HCT116 (cell line): Measurements from ENCODE around the gene ESPNL. TPM values are rescaled to one million over a fixed set of nuclear protein-coding genes. Genes with fewer than 3 reads are reported as not detected.

ENCODE experiments used
- ATAC-seq: fragments of 200-7000 bp; cut with Tn5 transposase; 2 replicates; pipeline ENCODE4 v1.9.1; 2020; ENCODE audit warnings: mild to moderate bottlenecking, moderate library complexity
- BruUV-seq: library from RNA; stranded (reverse); fragments of 400-500 nt; replicated peaks from 2 replicates; lab custom pipeline; 2021; lab: Mats Ljungman, UMichigan
- CTCF ChIA-PET: fragments of 300-600 bp; sonication (Branson Sonifier 250); formaldehyde crosslinking; loops from one replicate; lab custom pipeline; 2021; ENCODE audit warnings: antibody characterized with exemption; lab: Charles Lee
- POLR2A ChIA-PET: fragments of 300-600, 350-600 bp; sonication (Branson Sonifier 250); formaldehyde crosslinking; loops from one replicate; lab custom pipeline; 2021; ENCODE audit warnings: antibody characterized with exemption; lab: Charles Lee
- RAD21 ChIA-PET, 2 experiments: fragments of 300-600 bp; sonication (Branson Sonifier 250); formaldehyde crosslinking; loops; one replicate each; lab custom pipeline; 2023; ENCODE audit warnings: low total read pairs in 2 of 2; ENCODE audit not compliant: uncharacterized antibody in 2 of 2, unreplicated experiment in 2 of 2, low non-redundant PET in 1 of 2; lab: Charles Lee
- DNase-seq: peaks from one replicate; pipeline ENCODE4 v3.0.0-alpha.2; 2010; ENCODE audit warnings: low read depth, low spot score
- H2AFZ ChIP-seq: fragments of 200-600 bp; shearing (Covaris generic), sonication (generic); 2 replicates; pipeline ENCODE4 v1.6.1; 2017; ENCODE audit warnings: low read depth, mixed run types, mixed read lengths, antibody characterized with exemption, low read length; ENCODE audit not compliant: poor library complexity, severe bottlenecking
- H3K27ac ChIP-seq: 2 replicates; pipeline ENCODE4 v1.5.1; 2012; ENCODE audit warnings: low read depth, low read length
- H3K27me3 ChIP-seq: fragments of 200-600 bp; sonication (generic); 2 replicates; pipeline ENCODE4 v1.6.1; 2016; ENCODE audit warnings: mixed run types, low read length, mixed read lengths; ENCODE audit not compliant: insufficient read depth
- H3K36me3 ChIP-seq, 2 experiments: fragments of 200-500 bp in 1 of 2; fragments of 200-600 bp in 1 of 2; sonication (Bioruptor generic) in 1 of 2; sonication (generic) in 1 of 2; 2 replicates each; pipeline versions ENCODE4 v1.5.1 to v1.6.1; 2014 to 2016; ENCODE audit warnings: low read length in 2 of 2, inconsistent platforms in 1 of 2, mixed read lengths in 1 of 2, mixed run types in 1 of 2; ENCODE audit not compliant: insufficient read depth in 2 of 2, control insufficient read depth in 1 of 2
- H3K4me1 ChIP-seq, 2 experiments: fragments of 200-600 bp in 1 of 2; sonication (generic) in 1 of 2; 2 replicates each; pipeline versions ENCODE4 v1.5.1 to v1.6.1; 2012 to 2017; ENCODE audit warnings: low read length in 2 of 2, inconsistent platforms in 1 of 2, mild to moderate bottlenecking in 1 of 2, mixed read lengths in 1 of 2, mixed run types in 1 of 2, moderate library complexity in 1 of 2; ENCODE audit not compliant: insufficient read depth in 2 of 2, control insufficient read depth in 1 of 2
- H3K4me2 ChIP-seq: fragments of 200-600 bp; sonication (generic); 2 replicates; pipeline ENCODE4 v1.6.1; 2017; ENCODE audit warnings: mixed run types, low read length, mixed read lengths
- H3K4me3 ChIP-seq, 2 experiments: fragments of 200-600 bp in 1 of 2; sonication (generic) in 1 of 2; replicated peaks in 1 of 2; 2 replicates each; pipeline ENCODE4 v1.5.1; 2011 to 2016; ENCODE audit warnings: low read length in 2 of 2, control low read depth in 1 of 2, low read depth in 1 of 2, mild to moderate bottlenecking in 1 of 2, mixed read lengths in 1 of 2, mixed run types in 1 of 2
- H3K79me2 ChIP-seq: fragments of 200-600 bp; sonication (generic); 2 replicates; pipeline ENCODE4 v1.6.1; 2017; ENCODE audit warnings: mild to moderate bottlenecking, mixed run types, low read length, moderate library complexity, mixed read lengths; ENCODE audit not compliant: insufficient read depth
- H3K9ac ChIP-seq: fragments of 200-600 bp; sonication (generic); 2 replicates; pipeline ENCODE4 v1.6.1; 2016; ENCODE audit warnings: low read length, mixed read lengths
- H3K9me2 ChIP-seq: fragments of 200-600 bp; sonication (generic), shearing (Covaris generic); 2 replicates; pipeline ENCODE4 v1.6.1; 2017; ENCODE audit warnings: mixed run types, mild to moderate bottlenecking, moderate library complexity; ENCODE audit not compliant: insufficient read depth
- H3K9me3 ChIP-seq, 2 experiments: fragments of 200-500 bp in 1 of 2; fragments of 200-600 bp in 1 of 2; sonication (Bioruptor generic) in 1 of 2; sonication (generic) in 1 of 2; 2 replicates each; pipeline ENCODE4 v1.6.1; 2014 to 2017; ENCODE audit warnings: low read length in 2 of 2, mixed read lengths in 2 of 2, inconsistent platforms in 1 of 2, low read depth in 1 of 2, mild to moderate bottlenecking in 1 of 2, mixed run types in 1 of 2, moderate library complexity in 1 of 2; ENCODE audit not compliant: control insufficient read depth in 1 of 2, insufficient read depth in 1 of 2
- H4K20me1 ChIP-seq: fragments of 200-600 bp; sonication (generic), shearing (Covaris generic); 2 replicates; pipeline ENCODE4 v1.6.1; 2017; ENCODE audit warnings: mixed run types, mild to moderate bottlenecking, moderate library complexity; ENCODE audit not compliant: insufficient read depth
- EZH2 ChIP-seq: fragments of 200-600 bp; sonication (generic); IDR thresholded peaks from 2 replicates; pipeline ENCODE4 v1.6.1; 2017; ENCODE audit warnings: antibody characterized with exemption, mixed run types
- JUND ChIP-seq: IDR thresholded peaks from 2 replicates; pipeline ENCODE4 v1.6.1; 2012
- POLR2A ChIP-seq: IDR thresholded peaks from 2 replicates; pipeline ENCODE4 v1.7.0; 2011; ENCODE audit warnings: borderline replicate concordance; ENCODE audit not compliant: insufficient read depth, insufficient read length; ENCODE audit errors: extremely low read depth
- REST ChIP-seq: IDR thresholded peaks from 2 replicates; pipeline ENCODE4 v1.6.1; 2012; ENCODE audit warnings: low read depth
- SIN3A ChIP-seq: IDR thresholded peaks from 2 replicates; pipeline ENCODE4 v1.6.1; 2012; ENCODE audit warnings: low read depth
- YY1 ChIP-seq: IDR thresholded peaks from 2 replicates; pipeline ENCODE4 v1.6.1; 2011; ENCODE audit warnings: low read length, low read depth, moderate library complexity, mild to moderate bottlenecking; ENCODE audit not compliant: insufficient replicate concordance; ENCODE audit errors: extremely low read depth
- intact Hi-C: fragments of 100-400 bp; cut with micrococcal nuclease; formaldehyde crosslinking; loops from 2 replicates; pipeline ENCODE4 v1.10.0; 2022
- total RNA-seq: library from RNA; stranded (reverse); gene quantifications from one replicate; pipeline ENCODE4 v1.2.1, GENCODE V29; 2021; ENCODE audit not compliant: unreplicated experiment
- TF ChIP-seq, protein P1 (sequence below): IDR thresholded peaks from 2 replicates; pipeline ENCODE4 v1.6.1; 2012
- TF ChIP-seq, protein P2 (sequence below), 3 experiments: fragments of 200-600 bp in 1 of 3; sonication (generic) in 1 of 3; IDR thresholded peaks in 2 of 3; conservative IDR thresholded peaks in 1 of 3; 2 replicates each; pipeline ENCODE4 v1.5.1; 2012 to 2017; ENCODE audit warnings: low read depth in 2 of 3, low read length in 2 of 3, antibody characterized with exemption in 1 of 3, borderline replicate concordance in 1 of 3, control low read depth in 1 of 3, mild to moderate bottlenecking in 1 of 3, mixed read lengths in 1 of 3, mixed run types in 1 of 3, moderate library complexity in 1 of 3; ENCODE audit not compliant: insufficient read depth in 1 of 3
- TF ChIP-seq, protein P3 (sequence below): IDR thresholded peaks from 2 replicates; pipeline ENCODE4 v1.6.1; 2012

ESPNL gene
- total RNA-seq, 1 experiment from 2014 or later, result 0.22 TPM

- H3K4me1 ChIP-seq, result peaks cover 0 to 6% of the 10 kb centered on the region in 2 experiments; a peak in 3 of 4 replicates
- no peak overlapping the region for H3K27ac ChIP-seq
- CTCF ChIA-PET, result no interaction called here
- DNase-seq (no peak), ATAC-seq (no peak; the same call in 1 of the 2 replicates)
- RAD21 ChIA-PET, result no interaction called here
- no peak for TF ChIP-seq SIN3A
- TF ChIP-seq EZH2, result no peak
- TF ChIP-seq, protein P1, sequence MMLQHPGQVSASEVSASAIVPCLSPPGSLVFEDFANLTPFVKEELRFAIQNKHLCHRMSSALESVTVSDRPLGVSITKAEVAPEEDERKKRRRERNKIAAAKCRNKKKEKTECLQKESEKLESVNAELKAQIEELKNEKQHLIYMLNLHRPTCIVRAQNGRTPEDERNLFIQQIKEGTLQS, result no peak
- TF ChIP-seq REST, result no peak
- TF ChIP-seq, protein P2, sequence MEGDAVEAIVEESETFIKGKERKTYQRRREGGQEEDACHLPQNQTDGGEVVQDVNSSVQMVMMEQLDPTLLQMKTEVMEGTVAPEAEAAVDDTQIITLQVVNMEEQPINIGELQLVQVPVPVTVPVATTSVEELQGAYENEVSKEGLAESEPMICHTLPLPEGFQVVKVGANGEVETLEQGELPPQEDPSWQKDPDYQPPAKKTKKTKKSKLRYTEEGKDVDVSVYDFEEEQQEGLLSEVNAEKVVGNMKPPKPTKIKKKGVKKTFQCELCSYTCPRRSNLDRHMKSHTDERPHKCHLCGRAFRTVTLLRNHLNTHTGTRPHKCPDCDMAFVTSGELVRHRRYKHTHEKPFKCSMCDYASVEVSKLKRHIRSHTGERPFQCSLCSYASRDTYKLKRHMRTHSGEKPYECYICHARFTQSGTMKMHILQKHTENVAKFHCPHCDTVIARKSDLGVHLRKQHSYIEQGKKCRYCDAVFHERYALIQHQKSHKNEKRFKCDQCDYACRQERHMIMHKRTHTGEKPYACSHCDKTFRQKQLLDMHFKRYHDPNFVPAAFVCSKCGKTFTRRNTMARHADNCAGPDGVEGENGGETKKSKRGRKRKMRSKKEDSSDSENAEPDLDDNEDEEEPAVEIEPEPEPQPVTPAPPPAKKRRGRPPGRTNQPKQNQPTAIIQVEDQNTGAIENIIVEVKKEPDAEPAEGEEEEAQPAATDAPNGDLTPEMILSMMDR (IDR thresholded peaks at IDR 0.05 in 2 of 3, conservative IDR thresholded peaks at IDR 0.05 in 1 of 3; ENCODE audit: borderline replicate concordance in 1 of 3, insufficient read depth in 1 of 3, low read depth in 2 of 3, low read length in 2 of 3), result no peak
- TF ChIP-seq, protein P3, sequence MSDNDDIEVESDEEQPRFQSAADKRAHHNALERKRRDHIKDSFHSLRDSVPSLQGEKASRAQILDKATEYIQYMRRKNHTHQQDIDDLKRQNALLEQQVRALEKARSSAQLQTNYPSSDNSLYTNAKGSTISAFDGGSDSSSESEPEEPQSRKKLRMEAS, result no peak
- no peak for TF ChIP-seq POLR2A
- no peak for TF ChIP-seq YY1
- no peak for TF ChIP-seq JUND
- no peaks in the 10 kb centered on the region for H3K36me3 ChIP-seq
- no peaks in the 10 kb centered on the region for H3K27me3 ChIP-seq
- H2AFZ ChIP-seq, result no peak overlapping the region
- no peaks in the 10 kb centered on the region for H3K79me2 ChIP-seq
- H3K9ac ChIP-seq, result no peak overlapping the region
- no peaks in the 10 kb centered on the region for H4K20me1 ChIP-seq
- no TSS peak for BruUV-seq
- intact Hi-C loops, result no loop called here
- POLR2A ChIA-PET, result no interaction called here
- no peak overlapping the region for H3K4me3 ChIP-seq
- no peaks in the 10 kb centered on the region for H3K9me3 ChIP-seq
- no peaks in the 10 kb centered on the region for H3K9me2 ChIP-seq
- H3K4me2 ChIP-seq, result no peak overlapping the region
These were observed 6.7 kb upstream of the ESPNL start for GRCh38 chr2:238093181-238094140.
